Fibroblast of lung (primary cell): Measurements from ENCODE around the gene RRP12.

Experiments
- EZH2 ChIP-seq: IDR thresholded peaks from 2 replicates; pipeline ENCODE4 v1.5.1; 2012; ENCODE audit warnings: low read length, control low read depth, mild to moderate bottlenecking; ENCODE audit errors: missing control alignments
- TF ChIP-seq, protein P1 (sequence below), 2 donors: IDR thresholded peaks in 1 of 2; conservative IDR thresholded peaks in 1 of 2; 1 replicate in 1 of 2; 2 replicates in 1 of 2; pipeline ENCODE4 v1.5.1; 2011 to 2012; ENCODE audit warnings: low read length in 2 of 2, control low read depth in 1 of 2, inconsistent platforms in 1 of 2, low read depth in 1 of 2, mild to moderate bottlenecking in 1 of 2

DNA sequence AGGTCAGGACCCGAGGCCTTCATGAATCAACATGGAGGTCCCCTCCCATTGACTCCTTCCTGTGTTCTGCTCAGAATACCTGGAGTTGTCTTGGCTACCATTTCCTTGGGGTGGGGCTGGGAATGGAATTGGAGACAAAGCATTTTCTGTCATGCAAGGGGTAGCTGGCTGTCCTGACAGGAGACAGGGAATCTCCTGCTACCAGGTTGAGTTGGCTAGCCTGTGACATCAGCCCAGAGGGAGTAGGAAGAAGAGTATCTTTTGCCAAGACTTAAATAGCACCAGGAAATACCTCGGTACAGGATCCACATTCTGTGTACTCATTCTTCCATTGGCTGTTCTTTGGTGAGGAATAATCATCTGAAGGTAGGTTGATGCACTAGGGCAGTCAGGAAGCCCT lies 49.7 kb upstream of the RRP12 start:
- TF ChIP-seq, protein P1, sequence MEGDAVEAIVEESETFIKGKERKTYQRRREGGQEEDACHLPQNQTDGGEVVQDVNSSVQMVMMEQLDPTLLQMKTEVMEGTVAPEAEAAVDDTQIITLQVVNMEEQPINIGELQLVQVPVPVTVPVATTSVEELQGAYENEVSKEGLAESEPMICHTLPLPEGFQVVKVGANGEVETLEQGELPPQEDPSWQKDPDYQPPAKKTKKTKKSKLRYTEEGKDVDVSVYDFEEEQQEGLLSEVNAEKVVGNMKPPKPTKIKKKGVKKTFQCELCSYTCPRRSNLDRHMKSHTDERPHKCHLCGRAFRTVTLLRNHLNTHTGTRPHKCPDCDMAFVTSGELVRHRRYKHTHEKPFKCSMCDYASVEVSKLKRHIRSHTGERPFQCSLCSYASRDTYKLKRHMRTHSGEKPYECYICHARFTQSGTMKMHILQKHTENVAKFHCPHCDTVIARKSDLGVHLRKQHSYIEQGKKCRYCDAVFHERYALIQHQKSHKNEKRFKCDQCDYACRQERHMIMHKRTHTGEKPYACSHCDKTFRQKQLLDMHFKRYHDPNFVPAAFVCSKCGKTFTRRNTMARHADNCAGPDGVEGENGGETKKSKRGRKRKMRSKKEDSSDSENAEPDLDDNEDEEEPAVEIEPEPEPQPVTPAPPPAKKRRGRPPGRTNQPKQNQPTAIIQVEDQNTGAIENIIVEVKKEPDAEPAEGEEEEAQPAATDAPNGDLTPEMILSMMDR (conservative IDR thresholded peaks at IDR 0.05 in 1 of 2, IDR thresholded peaks at IDR 0.05 in 1 of 2; ENCODE audit: low read depth in 1 of 2, low read length in 2 of 2): no peak
- no peak for TF ChIP-seq EZH2
